GM12892 (cell line): ENCODE measurements around the gene MRPS35.

Experiments used
- POLR2A ChIP-seq: IDR thresholded peaks from 2 replicates; pipeline ENCODE4 v1.6.1; 2011; ENCODE audit warnings: low read depth, low read length, control low read depth
- POLR2AphosphoS5 ChIP-seq: IDR thresholded peaks from 2 replicates; pipeline ENCODE4 v1.6.1; 2011; ENCODE audit warnings: low read depth, low read length, control low read depth
- TAF1 ChIP-seq: IDR thresholded peaks from 2 replicates; pipeline ENCODE4 v1.6.1; 2011; ENCODE audit warnings: low read depth, mild to moderate bottlenecking, control low read depth, low read length, borderline replicate concordance

DNA sequence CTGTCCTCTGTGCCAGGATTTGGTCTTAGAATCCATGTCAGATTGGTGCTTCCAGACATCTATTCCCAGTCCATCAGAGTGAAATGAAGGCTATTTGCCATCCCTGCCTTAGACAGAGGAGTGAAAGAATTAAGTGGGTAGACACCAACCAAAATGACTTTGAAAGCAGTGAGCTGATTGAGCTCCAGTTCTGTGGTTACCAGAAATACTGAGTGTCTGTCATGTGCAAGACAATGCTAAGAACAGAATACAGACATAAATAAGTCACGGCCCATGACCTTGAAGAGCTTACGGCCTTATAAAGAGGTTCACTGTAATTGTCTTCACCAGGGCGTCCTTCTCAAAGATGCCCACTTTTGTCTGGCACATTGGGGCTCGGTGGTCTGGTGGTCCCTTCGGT lies 91.0 kb downstream of the MRPS35 start:
- TF ChIP-seq POLR2A = no peak
- TF ChIP-seq POLR2AphosphoS5 = no peak
- TF ChIP-seq TAF1 = no peak
